Astrocyte (in vitro differentiated cells and primary cell): ENCODE results near the gene AREG.

ENCODE experiments used
- EZH2 ChIP-seq: IDR thresholded peaks from 2 replicates; pipeline ENCODE4 v1.6.1; 2012; ENCODE audit warnings: mild to moderate bottlenecking, low read length, inconsistent platforms; ENCODE audit not compliant: insufficient read depth
- TF ChIP-seq, protein P1 (sequence below): IDR thresholded peaks from 2 replicates; pipeline ENCODE4 v1.5.1; 2011; ENCODE audit warnings: low read depth, mild to moderate bottlenecking, inconsistent platforms, low read length, moderate library complexity; ENCODE audit not compliant: insufficient read depth

DNA sequence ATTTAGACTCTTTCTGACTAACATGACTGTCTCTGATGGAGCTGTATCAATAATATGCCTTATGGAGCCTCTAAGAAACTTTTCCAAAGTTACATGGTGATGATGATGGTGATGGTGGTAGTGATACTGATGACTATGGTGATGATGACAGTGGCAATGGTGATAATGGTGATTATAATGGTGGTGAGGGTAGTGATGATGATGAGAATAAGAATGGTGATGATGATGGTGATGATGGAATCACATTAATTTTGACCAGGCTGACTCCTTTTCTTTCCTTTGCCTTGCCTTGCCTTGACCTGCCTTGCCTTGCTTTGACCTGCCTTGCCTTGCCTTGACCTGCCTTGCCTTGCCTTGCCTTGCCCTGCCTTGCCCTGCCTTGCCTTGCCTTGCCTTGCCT lies 31.7 kb upstream of the AREG start:
- TF ChIP-seq, protein P1, sequence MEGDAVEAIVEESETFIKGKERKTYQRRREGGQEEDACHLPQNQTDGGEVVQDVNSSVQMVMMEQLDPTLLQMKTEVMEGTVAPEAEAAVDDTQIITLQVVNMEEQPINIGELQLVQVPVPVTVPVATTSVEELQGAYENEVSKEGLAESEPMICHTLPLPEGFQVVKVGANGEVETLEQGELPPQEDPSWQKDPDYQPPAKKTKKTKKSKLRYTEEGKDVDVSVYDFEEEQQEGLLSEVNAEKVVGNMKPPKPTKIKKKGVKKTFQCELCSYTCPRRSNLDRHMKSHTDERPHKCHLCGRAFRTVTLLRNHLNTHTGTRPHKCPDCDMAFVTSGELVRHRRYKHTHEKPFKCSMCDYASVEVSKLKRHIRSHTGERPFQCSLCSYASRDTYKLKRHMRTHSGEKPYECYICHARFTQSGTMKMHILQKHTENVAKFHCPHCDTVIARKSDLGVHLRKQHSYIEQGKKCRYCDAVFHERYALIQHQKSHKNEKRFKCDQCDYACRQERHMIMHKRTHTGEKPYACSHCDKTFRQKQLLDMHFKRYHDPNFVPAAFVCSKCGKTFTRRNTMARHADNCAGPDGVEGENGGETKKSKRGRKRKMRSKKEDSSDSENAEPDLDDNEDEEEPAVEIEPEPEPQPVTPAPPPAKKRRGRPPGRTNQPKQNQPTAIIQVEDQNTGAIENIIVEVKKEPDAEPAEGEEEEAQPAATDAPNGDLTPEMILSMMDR = no peak
- no peak for TF ChIP-seq EZH2
